Mucosa of rectum (tissue), 2 donors: ENCODE results near the gene MLLT10.

Experiments
- H3K27ac ChIP-seq, 2 donors: one replicate each; pipeline ENCODE4 v1.7.0; 2013; ENCODE audit warnings: inconsistent platforms in 2 of 2, low read depth in 2 of 2, low read length in 2 of 2
- H3K27me3 ChIP-seq, 2 donors: one replicate each; pipeline ENCODE4 v1.7.0; 2013; ENCODE audit warnings: low read length in 2 of 2; ENCODE audit not compliant: control insufficient read depth in 2 of 2, insufficient read depth in 2 of 2
- H3K36me3 ChIP-seq, 2 donors: one replicate each; pipeline ENCODE4 v1.7.0; 2013; ENCODE audit warnings: low read length in 2 of 2; ENCODE audit not compliant: control insufficient read depth in 2 of 2, insufficient read depth in 2 of 2
- H3K4me1 ChIP-seq, 2 donors: one replicate each; pipeline ENCODE4 v1.7.0; 2013; ENCODE audit warnings: low read length in 2 of 2, mild to moderate bottlenecking in 1 of 2; ENCODE audit not compliant: control insufficient read depth in 2 of 2, insufficient read depth in 2 of 2
- H3K4me3 ChIP-seq, 2 donors: one replicate each; pipeline ENCODE4 v1.7.0; 2013; ENCODE audit warnings: low read length in 2 of 2
- H3K9ac ChIP-seq, 2 donors: one replicate each; pipeline ENCODE4 v1.7.0; 2013; ENCODE audit warnings: low read length in 2 of 2, low read depth in 1 of 2, mild to moderate bottlenecking in 1 of 2
- H3K9me3 ChIP-seq, 2 donors: one replicate each; pipeline ENCODE4 v1.7.0; 2013; ENCODE audit warnings: low read length in 2 of 2; ENCODE audit not compliant: control insufficient read depth in 2 of 2
- donor health status: healthy.
- donor health status: Normal muscosa, but diverticular disease.

MLLT10 gene

GRCh38 chr10:21791276-21791675 lies 257.2 kb downstream of the MLLT10 start:
- Histone ChIP-seq H3K9me3 (no peaks in the 10 kb centered on the region), H3K4me3 (no peak overlapping the region), H3K36me3 (no peaks in the 10 kb centered on the region), H3K27ac (no peak overlapping the region), H3K27me3 (no peaks in the 10 kb centered on the region), H3K9ac (no peak overlapping the region), H3K4me1 (no peaks in the 10 kb centered on the region)
